ENCODE measurements around the gene UGT3A2.

The UGT3A2 gene

GRCh38 chr5:36066540-36067210 lies at the start of gene UGT3A2:
Gene UGT3A2, minus strand, starts transcription at chr5:36066882. Its CDS starts 93 bp downstream, at chr5:36066789.
- no peak within 1 kb of the TSS for H3K27ac ChIP-seq (ENCODE audit: extremely low read depth, low read depth, low read length)
- H3K9me3 ChIP-seq (ENCODE audit: control insufficient read depth, insufficient read depth, low read depth, low read length), result no peaks in the 10 kb centered on the region
- CTCF ChIA-PET, result interaction anchor here (0.6 to 3.4 kb wide), 5 partner anchors 9 to 207 kb away, joined by 3 to 30 read pairs (median 4); no protein-coding TSS in a partner anchor
- POLR2A ChIA-PET, result interaction anchor here (0.6 to 1.2 kb wide), 4 partner anchors 85 to 1307 kb away, joined by 3 to 7 read pairs (median 3); partner anchors contain the start of gene SKP2
- no peaks in the 10 kb centered on the region for H3K4me1 ChIP-seq (ENCODE audit: control insufficient read depth, insufficient read depth, low read length)
- H3K4me3 ChIP-seq (ENCODE audit: low read depth, low read length), result peak within 1 kb of the TSS; percentile 47
- no peaks in the 10 kb centered on the region for H3K36me3 ChIP-seq (ENCODE audit: control insufficient read depth in 2 of 2, insufficient read depth in 1 of 2, low read length in 2 of 2)
- TF ChIP-seq ZNF837 (tag by site-specific recombination; IDR thresholded peaks at IDR 0.05), result no peak
- TF ChIP-seq ZNF621 (tag by site-specific recombination; IDR thresholded peaks at IDR 0.05), result no peak
- peak; percentile 91 for TF ChIP-seq ZBTB17 (tag by site-specific recombination; IDR thresholded peaks at IDR 0.05)
- TF ChIP-seq ZNF518A (tag by site-specific recombination; conservative IDR thresholded peaks at IDR 0.05; ENCODE audit: low read depth), result 0 out of 2 replicates have a peak, but pooled peaks have one; percentile 13
- no peak for TF ChIP-seq ZNF776 (tag by site-specific recombination; IDR thresholded peaks at IDR 0.05; ENCODE audit: borderline replicate concordance)
- TF ChIP-seq ZNF629 (tag by site-specific recombination; IDR thresholded peaks at IDR 0.05), result 0 out of 2 replicates have a peak, but pooled peaks have one; percentile 22
- TF ChIP-seq ZNF341 (tag by site-specific recombination; IDR thresholded peaks at IDR 0.05; ENCODE audit: low read depth), result peak; percentile 59
- TF ChIP-seq, protein P1, sequence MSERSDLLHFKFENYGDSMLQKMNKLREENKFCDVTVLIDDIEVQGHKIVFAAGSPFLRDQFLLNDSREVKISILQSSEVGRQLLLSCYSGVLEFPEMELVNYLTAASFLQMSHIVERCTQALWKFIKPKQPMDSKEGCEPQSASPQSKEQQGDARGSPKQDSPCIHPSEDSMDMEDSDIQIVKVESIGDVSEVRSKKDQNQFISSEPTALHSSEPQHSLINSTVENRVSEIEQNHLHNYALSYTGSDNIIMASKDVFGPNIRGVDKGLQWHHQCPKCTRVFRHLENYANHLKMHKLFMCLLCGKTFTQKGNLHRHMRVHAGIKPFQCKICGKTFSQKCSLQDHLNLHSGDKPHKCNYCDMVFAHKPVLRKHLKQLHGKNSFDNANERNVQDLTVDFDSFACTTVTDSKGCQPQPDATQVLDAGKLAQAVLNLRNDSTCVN (tag by site-specific recombination; optimal IDR thresholded peaks at IDR 0.05), result peak; percentile 57
- peak; percentile 52; the same call in 1 of the 2 replicates for TF ChIP-seq ZNF366 (tag by site-specific recombination; conservative IDR thresholded peaks at IDR 0.05)
- 0 out of 2 replicates have a peak, but pooled peaks have one; percentile 15 for TF ChIP-seq SP7 (tag by site-specific recombination; IDR thresholded peaks at IDR 0.05)
- no peak for TF ChIP-seq PRDM1 (tag by site-specific recombination; IDR thresholded peaks at IDR 0.05)
- peak; percentile 87 for TF ChIP-seq ZBTB8A (tag by site-specific recombination; IDR thresholded peaks at IDR 0.05)
- TF ChIP-seq ZFP3 (tag by site-specific recombination; IDR thresholded peaks at IDR 0.05; ENCODE audit: low read depth), result no peak
- TF ChIP-seq ZNF16 (tag by site-specific recombination; IDR thresholded peaks at IDR 0.05; ENCODE audit: low read depth), result no peak
- no peak for TF ChIP-seq MYNN (tag by site-specific recombination; IDR thresholded peaks at IDR 0.05; ENCODE audit: borderline replicate concordance)
- TF ChIP-seq ZNF600 (tag by site-specific recombination; IDR thresholded peaks at IDR 0.05), result peak; percentile 75
- TF ChIP-seq HOXA7 (CRISPR knock-in tag; IDR thresholded peaks at IDR 0.05; ENCODE audit: borderline replicate concordance), result no peak
- peak; percentile 59; the same call in 1 of the 2 replicates for TF ChIP-seq ZNF580 (tag by site-specific recombination; IDR thresholded peaks at IDR 0.05)
- TF ChIP-seq ZNF335 (tag by site-specific recombination; conservative IDR thresholded peaks at IDR 0.05), result peak; percentile 97
- peak; percentile 99 for TF ChIP-seq ZBTB48 (tag by site-specific recombination; IDR thresholded peaks at IDR 0.05)
- no peak for TF ChIP-seq ZNF292 (tag by site-specific recombination; IDR thresholded peaks at IDR 0.05; ENCODE audit: borderline replicate concordance, low read depth)
- TF ChIP-seq ZNF174 (tag by site-specific recombination; IDR thresholded peaks at IDR 0.05), result no peak
- peak; percentile 35; the same call in 1 of the 2 replicates for TF ChIP-seq EGR2 (tag by site-specific recombination; IDR thresholded peaks at IDR 0.05; ENCODE audit: low read depth)
- TF ChIP-seq ZNF280C (tag by site-specific recombination; IDR thresholded peaks at IDR 0.05), result no peak
- TF ChIP-seq, protein P2, sequence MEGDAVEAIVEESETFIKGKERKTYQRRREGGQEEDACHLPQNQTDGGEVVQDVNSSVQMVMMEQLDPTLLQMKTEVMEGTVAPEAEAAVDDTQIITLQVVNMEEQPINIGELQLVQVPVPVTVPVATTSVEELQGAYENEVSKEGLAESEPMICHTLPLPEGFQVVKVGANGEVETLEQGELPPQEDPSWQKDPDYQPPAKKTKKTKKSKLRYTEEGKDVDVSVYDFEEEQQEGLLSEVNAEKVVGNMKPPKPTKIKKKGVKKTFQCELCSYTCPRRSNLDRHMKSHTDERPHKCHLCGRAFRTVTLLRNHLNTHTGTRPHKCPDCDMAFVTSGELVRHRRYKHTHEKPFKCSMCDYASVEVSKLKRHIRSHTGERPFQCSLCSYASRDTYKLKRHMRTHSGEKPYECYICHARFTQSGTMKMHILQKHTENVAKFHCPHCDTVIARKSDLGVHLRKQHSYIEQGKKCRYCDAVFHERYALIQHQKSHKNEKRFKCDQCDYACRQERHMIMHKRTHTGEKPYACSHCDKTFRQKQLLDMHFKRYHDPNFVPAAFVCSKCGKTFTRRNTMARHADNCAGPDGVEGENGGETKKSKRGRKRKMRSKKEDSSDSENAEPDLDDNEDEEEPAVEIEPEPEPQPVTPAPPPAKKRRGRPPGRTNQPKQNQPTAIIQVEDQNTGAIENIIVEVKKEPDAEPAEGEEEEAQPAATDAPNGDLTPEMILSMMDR (tag by site-specific recombination; IDR thresholded peaks at IDR 0.05), result peak; percentile 32; the same call in 1 of the 2 replicates
- no peak for TF ChIP-seq ZNF623 (tag by site-specific recombination; IDR thresholded peaks at IDR 0.05)
- TF ChIP-seq SP3 (tag by site-specific recombination; IDR thresholded peaks at IDR 0.05), result peak; percentile 71
- peak; percentile 85 for TF ChIP-seq ZBTB20 (tag by site-specific recombination; IDR thresholded peaks at IDR 0.05)

All from HEK293 (cell line).